GM21737 (cell line): Measurements from ENCODE around the gene H2BK1.

Source experiments
- ATAC-seq: cut with Tn5 transposase; IDR thresholded peaks from one replicate; pipeline ENCODE4 v1.9.1; 2021; ENCODE audit warnings: mild to moderate bottlenecking, moderate library complexity; ENCODE audit not compliant: unreplicated experiment

Gene H2BK1

DNA sequence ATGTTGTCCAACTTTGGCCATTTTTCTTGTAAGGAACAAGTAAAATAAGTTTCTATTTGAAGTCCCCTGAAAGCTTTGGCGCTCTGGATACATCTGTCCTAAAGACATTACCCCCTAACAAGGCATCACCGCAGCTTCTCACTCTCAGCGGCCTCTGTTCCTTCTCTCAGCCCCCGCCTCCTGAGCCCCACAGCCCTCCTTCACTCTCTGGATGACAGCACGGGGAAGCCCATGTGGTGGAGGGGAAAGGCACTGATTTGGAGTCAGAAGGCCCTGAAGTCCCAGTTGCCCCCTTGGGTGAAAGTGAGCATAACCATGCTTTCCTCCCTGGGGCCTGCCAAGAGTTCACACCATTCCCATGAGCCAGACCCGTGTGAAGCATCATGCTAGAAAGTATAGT lies 4.6 kb downstream of the H2BK1 start:
- ATAC-seq: no peak

GRCh38 chr7:151204383-151205032 lies 5.8 kb downstream of the H2BK1 start:
- ATAC-seq: no peak

- ATAC-seq: no peak
Observed at GRCh38 chr7:151202836-151203235, 7.5 kb downstream of the H2BK1 start.

DNA sequence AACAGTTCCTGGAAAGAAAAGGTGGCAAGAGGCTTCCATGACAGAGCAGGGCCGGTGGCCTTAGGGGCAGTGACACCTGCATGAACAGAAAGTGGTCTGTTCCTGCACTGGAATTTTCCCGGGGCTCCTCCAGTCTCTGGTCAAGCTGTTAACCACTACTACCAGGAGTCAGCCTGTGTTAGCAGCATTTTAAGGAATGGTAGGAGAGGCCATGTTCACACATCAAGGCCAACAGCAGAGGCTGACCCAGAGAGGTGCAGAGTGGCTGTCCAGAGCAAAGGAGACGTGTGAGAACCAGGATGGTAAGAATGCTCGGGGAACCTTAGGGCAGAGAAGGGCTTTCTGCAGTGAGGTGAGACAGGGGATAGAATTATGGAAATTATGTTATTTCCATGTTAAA lies 8.5 kb downstream of the H2BK1 start:
- no peak for ATAC-seq

DNA sequence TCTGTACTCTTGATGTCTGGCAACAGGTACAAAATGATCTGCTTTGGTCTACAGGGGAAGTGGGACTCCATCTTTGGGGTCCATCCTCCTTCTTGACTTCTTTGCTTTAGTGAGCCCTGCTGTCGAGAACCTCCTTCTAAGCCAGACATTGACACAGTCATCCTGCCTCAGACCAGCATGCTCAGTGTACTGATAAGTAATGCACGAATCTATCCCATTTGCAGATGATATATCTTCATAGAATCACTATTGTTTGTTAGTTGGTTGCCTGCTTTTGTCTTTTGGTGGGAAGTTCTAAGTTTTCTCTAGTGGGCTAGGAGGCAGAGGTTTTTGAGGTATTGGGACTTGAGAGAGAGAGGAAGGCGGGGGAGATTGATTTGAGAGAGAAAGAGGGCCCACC lies 8.9 kb downstream of the H2BK1 start:
- ATAC-seq: no peak

- ATAC-seq: no peak
Observed at GRCh38 chr7:151198945-151199848, 11.1 kb downstream of the H2BK1 start.

DNA sequence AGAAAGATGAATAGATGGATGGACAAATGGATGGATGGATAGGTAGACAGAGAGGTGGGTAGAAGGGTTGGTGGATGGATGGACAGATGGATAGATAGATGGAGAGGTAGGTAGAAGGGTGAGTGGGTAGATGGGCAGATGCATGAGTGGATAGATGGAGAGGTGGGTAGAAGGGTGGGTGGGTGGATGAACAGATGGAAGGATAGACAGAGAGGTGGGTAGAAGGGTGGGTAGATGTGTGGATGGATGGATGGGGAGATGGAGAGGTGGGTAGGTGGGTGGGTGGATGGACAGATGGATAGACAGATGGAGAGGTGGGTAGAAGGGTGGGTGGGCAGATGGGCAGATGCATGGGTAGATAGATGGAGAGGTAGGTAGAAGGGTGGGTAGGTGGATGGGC lies 12.4 kb downstream of the H2BK1 start:
- ATAC-seq: no peak

DNA sequence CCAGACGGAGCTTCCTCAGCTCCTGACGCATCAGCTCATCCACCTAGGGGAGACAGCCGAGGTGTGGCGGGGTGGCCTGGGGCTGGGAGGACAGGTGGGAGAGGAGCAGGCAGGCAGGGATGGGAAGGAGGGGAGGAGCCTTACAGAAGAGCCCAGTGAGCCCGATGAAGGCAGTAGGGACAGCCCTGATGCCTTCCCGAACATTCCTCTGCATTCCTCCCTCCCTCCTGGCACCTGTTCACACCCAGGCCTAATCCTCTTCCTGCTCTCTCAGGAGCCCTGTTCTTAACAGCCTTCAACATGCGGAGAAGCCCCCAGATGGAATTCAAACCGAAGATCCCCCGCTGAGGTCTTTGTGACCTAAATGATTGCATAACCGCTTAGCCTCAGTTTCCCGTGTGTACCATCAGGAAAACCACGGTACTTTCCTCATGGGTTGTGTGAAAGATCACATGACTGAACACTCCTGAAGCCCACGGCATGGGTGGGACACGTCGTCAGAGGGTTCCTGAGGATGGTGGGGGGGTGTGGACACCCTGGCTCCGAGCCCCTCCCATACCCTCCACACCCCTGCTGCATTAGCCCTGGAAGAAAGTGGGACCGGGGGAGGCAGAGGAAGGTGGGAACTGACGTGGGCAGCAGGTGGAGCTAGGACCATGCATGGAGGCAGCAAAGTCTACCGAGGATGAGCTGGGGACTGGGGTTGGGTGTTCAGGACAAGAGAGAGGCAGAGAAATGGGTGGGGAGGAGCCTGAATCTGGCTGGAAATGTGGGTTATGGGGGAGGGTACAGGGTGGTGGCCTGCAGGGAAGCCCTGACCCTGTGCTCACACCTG lies 14.5 kb downstream of the H2BK1 start:
- no peak for ATAC-seq

DNA sequence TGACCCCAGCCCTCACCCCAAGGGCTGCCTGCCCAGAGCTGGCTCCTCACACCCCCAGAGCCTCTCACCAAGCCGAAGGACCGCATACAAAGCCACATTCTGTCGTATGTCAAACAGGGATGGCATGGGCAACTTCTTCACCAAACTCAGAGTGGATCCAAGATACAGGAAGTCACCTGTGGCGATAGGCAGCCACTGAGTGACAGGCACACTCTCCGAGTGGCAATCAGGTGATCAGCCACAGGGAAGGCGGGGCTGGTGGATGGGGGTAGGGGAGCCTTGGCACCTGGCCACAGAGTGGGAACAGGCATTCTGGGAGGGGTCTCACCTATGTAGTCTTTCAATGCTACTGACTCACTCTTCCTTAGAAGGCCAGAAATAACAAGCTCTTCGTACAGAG lies 16.1 kb downstream of the H2BK1 start:
- ATAC-seq: no peak

- ATAC-seq: no peak
Observed at GRCh38 chr7:151193203-151193978, 16.9 kb downstream of the H2BK1 start.

DNA sequence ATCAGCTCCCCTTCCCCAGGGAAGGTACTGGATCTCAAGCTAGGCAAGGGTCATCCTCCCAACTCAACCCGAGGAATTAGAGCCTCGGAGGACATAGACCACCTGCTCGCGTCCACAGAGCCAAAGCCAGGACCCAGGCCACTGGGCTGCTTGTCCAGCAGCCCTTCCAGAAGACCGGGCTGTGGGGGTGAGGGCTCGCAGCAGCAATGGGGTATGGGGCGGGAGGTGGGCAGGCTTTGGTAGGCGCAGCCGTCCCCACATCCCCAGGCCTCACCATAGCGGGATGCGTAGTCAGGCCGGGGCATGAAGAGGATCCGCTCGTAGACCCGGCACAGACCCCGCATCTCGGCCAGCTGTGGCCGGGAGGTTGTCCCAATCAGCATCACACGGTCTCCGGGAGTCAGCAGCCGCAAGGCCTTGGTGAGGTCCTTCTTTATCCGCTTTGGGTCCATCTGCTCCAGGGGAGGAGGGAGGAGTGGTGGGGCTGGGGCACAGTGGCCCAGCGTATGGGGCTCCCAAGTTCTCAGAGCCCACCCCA lies 18.2 kb downstream of the H2BK1 start:
- no peak for ATAC-seq

DNA sequence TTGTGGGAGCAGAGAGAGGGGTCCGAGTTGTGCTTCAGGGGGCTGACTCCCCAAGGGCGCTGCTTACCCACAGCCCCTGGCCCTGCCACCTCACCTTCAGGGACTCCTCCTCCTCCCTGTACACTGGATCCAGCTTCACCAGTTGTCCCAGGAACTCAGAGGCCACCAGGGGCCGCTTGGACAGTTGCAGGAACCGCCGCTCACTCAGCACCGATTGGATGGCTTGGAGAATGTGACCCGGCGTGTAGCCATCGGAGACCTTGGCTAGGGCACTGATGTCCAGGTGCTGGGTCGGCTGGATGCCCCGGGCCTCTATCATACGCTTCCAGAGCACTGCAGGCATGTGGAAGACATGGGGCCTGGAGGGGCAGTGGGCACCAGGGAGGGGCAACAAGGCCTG lies 18.7 kb downstream of the H2BK1 start:
- no peak for ATAC-seq

DNA sequence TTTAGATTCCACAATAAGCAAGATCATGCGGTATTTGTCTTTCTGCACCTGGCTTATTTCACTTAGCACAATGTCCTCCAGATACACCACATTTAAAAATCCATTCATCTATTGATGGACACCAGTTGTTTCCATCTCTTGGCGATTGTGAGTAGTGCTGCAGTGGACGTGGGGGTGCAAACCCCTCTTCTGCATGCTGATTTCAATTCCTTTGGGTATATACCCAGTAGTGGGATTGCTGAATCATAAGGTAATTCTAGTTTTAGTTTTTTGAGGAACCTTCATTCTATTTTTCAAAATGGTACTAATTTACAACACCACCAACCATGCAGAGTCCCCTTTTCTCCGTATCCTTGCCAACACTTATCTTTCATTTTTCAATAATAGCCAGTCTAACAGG lies 21.2 kb downstream of the H2BK1 start:
- ATAC-seq: no peak

DNA sequence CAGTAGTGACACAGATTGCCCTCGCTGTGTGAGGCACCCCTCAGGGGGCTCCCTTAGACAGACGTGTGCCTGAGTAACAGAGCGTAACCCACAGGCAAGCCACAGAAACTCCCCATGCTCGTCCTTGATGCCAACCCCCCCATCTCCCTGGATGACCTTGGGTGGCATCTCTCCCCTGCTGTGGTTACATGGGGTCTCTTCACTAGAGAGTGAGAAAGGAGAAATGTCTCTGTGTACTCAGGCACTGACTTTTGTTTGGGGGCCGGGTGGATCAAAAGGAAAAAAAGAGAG lies 22.1 kb downstream of the H2BK1 start:
- no peak for ATAC-seq

DNA sequence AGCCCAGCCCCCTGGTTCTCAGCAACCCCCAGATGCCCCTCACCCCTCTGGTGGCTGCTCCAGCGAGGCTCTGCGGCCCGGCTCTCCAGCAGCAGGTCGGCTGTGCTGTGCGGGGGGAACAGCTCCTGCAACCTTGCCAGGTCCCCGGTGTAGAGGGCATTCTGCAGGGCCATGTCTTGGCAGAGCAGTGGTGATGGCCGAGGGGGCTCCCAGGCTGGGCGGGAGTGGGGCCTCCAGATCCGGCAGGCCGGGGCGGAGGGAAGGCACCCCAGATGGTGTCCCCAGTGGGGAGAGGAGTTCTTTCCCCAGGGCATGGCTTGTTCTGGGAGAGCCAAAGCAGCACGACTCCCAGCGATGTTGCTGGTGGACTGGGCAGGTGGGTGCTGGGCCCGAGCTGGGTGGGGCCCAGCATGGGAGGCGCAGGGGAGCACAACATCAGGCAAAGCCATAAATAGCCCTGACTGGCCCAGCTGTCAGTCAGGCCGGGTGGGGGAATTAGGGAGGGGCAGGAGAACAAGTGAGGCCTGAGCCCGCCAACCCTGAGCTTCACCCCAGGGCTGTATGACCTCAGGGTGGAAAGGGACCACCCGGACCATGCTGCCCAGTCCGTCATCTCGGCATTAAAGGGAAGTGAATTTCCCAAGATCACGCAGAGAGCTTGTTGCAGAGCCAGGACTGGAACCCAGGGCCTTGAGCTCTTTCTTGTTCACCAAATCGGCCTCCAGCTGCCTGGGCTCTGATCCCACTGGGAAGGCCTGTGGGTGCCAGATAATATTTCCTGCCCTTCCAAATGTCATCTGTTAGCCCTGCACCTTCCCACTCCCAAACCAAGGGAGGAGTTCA lies 22.7 kb downstream of the H2BK1 start:
- no peak for ATAC-seq

GRCh38 chr7:151186640-151187408 lies 23.5 kb downstream of the H2BK1 start, which contains the start of gene ASB10:
TSS of gene ASB10 (minus strand) at chr7:151187250. CDS start at chr7:151187130, 120 bp downstream.
- no peak for ATAC-seq

- no peak for ATAC-seq
Observed at GRCh38 chr7:151185762-151186639, 24.3 kb downstream of the H2BK1 start.

DNA sequence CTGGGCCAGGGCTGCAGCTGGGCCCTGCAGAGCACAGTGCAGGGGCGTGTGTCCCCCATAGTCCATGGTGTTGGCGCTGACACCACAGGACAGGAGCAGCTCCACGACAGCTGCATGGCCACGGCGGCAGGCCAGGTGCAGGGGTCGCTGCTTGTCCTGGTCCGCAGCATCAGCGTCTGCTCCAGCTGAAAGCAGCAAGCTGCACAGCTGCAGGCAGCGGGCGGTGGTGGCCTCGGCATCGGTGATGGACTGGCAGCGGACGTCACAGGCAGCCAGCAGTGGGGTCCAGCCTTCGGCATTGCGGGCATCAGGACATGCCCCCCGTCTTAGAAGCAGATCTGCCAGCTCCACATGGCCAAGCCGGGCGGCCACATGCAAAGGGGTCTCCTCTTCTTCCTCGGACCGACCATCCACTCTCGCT lies 29.3 kb downstream of the H2BK1 start:
- ATAC-seq: no peak
